Thoracic aorta (tissue), 2 donors: ENCODE data around the gene ABTB1. TPM values are rescaled to one million over a fixed set of nuclear protein-coding genes. Genes with fewer than 3 reads are reported as not detected.

Source experiments
- ATAC-seq: fragments of 150-250 bp; one replicate; pipeline ENCODE4 v1.8.0; 2017; ENCODE audit warnings: low read depth; ENCODE audit not compliant: insufficient number of reproducible peaks, low FRiP score
- DNase-seq: peaks from one replicate; pipeline ENCODE4 v3.0.0-alpha.2; 2020; ENCODE audit warnings: low spot score
- H3K27ac ChIP-seq, 2 donors: fragments of 200-600 bp; sonication (generic); 1 replicate in 1 of 2; 2 replicates in 1 of 2; pipeline ENCODE4 v1.5.1; 2016; ENCODE audit warnings: mild to moderate bottlenecking in 2 of 2, moderate library complexity in 2 of 2
- H3K27me3 ChIP-seq: fragments of 200-600 bp; sonication (generic); replicated peaks from 2 replicates; pipeline ENCODE4 v1.6.0; 2016; ENCODE audit warnings: mild to moderate bottlenecking; ENCODE audit not compliant: insufficient read depth
- H3K36me3 ChIP-seq: fragments of 200-600 bp; sonication (generic); one replicate; pipeline ENCODE4 v1.5.1; 2016
- H3K4me1 ChIP-seq, 2 donors: fragments of 200-600 bp; sonication (generic); 1 replicate in 1 of 2; 2 replicates in 1 of 2; pipeline versions ENCODE4 v1.5.1 to v1.6.0; 2016; ENCODE audit warnings: low read depth in 2 of 2, mild to moderate bottlenecking in 1 of 2; ENCODE audit not compliant: control insufficient read depth in 1 of 2
- H3K4me3 ChIP-seq: fragments of 200-600 bp; sonication (generic); 2 replicates; pipeline ENCODE4 v1.5.1; 2016; ENCODE audit warnings: mild to moderate bottlenecking
- H3K9me3 ChIP-seq: fragments of 200-600 bp; sonication (generic); 2 replicates; pipeline ENCODE4 v1.5.1; 2016
- CTCF ChIP-seq: fragments of 200-600 bp; sonication (generic); IDR thresholded peaks from one replicate; pipeline ENCODE4 v1.5.1; 2019; ENCODE audit warnings: antibody characterized with exemption
- total RNA-seq, 2 donors: library from RNA; depleted of rRNA; stranded (reverse); fragments of >200 nt; gene quantifications; one replicate each; pipeline versions ENCODE4 v1.1.0 to v1.2.3, GENCODE V29; 2016

Gene ABTB1
- total RNA-seq, 2 donors from 2014 or later = 71.7 to 78.7 TPM

- H3K4me3 ChIP-seq = no peak overlapping the region
- no peaks in the 10 kb centered on the region for H3K27me3 ChIP-seq
- no peaks in the 10 kb centered on the region for H3K36me3 ChIP-seq
- DNase-seq (no peak), ATAC-seq (no peak)
- no peak for TF ChIP-seq CTCF
- no peaks in the 10 kb centered on the region for H3K4me1 ChIP-seq
- H3K9me3 ChIP-seq = no peaks in the 10 kb centered on the region
- no peak overlapping the region for H3K27ac ChIP-seq
Measured at GRCh38 chr3:127645371-127646015, 27.3 kb upstream of the ABTB1 start.

- DNase-seq = no peak
- H3K36me3 ChIP-seq = no peaks in the 10 kb centered on the region
Measured at GRCh38 chr3:127646501-127647046, 26.2 kb upstream of the ABTB1 start.

GRCh38 chr3:127647166-127647844, 25.4 kb upstream of the ABTB1 start:
- no peak for TF ChIP-seq CTCF
- Histone ChIP-seq H3K27ac (no peak overlapping the region), H3K9me3 (no peaks in the 10 kb centered on the region), H3K4me1 (peaks cover 0 to 2% of the 10 kb centered on the region in 2 donors), H3K4me3 (no peak overlapping the region), H3K27me3 (no peaks in the 10 kb centered on the region), H3K36me3 (no peaks in the 10 kb centered on the region)
- ATAC-seq (no peak), DNase-seq (no peak)

More at GRCh38 chr3:127646501-127647046, 26.2 kb upstream of the ABTB1 start:
- no peak for ATAC-seq
- TF ChIP-seq CTCF = no peak
- Histone ChIP-seq H3K9me3 (no peaks in the 10 kb centered on the region), H3K4me3 (no peak overlapping the region), H3K4me1 (no peaks in the 10 kb centered on the region), H3K27ac (no peak overlapping the region), H3K27me3 (no peaks in the 10 kb centered on the region)

- ATAC-seq = no peak
Measured at GRCh38 chr3:127647845-127648204, 24.9 kb upstream of the ABTB1 start.

More at GRCh38 chr3:127647845-127648204, 24.9 kb upstream of the ABTB1 start:
- no peak for TF ChIP-seq CTCF
- H3K36me3 ChIP-seq = no peaks in the 10 kb centered on the region
- H3K4me1 ChIP-seq = peaks cover 0 to 5% of the 10 kb centered on the region in 2 donors
- H3K4me3 ChIP-seq = no peak overlapping the region
- no peak for DNase-seq
- H3K27me3 ChIP-seq = no peaks in the 10 kb centered on the region
- H3K27ac ChIP-seq = no peak overlapping the region
- H3K9me3 ChIP-seq = no peaks in the 10 kb centered on the region
